Esophagus squamous epithelium (tissue), 5 donors: ENCODE data around the gene CTNND2. TPM values are rescaled to one million over a fixed set of nuclear protein-coding genes. Genes with fewer than 3 reads are reported as not detected.

Experiments
- DNase-seq: peaks from one replicate; lab custom pipeline; 2025; lab: John Stamatoyannopoulos, UW
- H3K27ac ChIP-seq, 4 donors: fragments of 200-600 bp; sonication (generic); one replicate each; pipeline ENCODE4 v1.5.1; 2016 to 2019; ENCODE audit warnings: mild to moderate bottlenecking in 1 of 4
- H3K27me3 ChIP-seq, 4 donors: fragments of 200-600 bp; sonication (generic); 1 replicate in 3 of 4; 2 replicates in 1 of 4; pipeline versions ENCODE4 v1.5.1 to v1.6.0; 2017 to 2021; ENCODE audit warnings: antibody characterized with exemption in 1 of 4
- H3K36me3 ChIP-seq, 3 donors: fragments of 200-600 bp; sonication (generic); one replicate each; pipeline ENCODE4 v1.5.1; 2016 to 2019
- H3K4me1 ChIP-seq, 3 donors: fragments of 200-600 bp; sonication (generic); one replicate each; pipeline ENCODE4 v1.5.1; 2017 to 2019
- H3K4me3 ChIP-seq, 4 donors: fragments of 200-600 bp; sonication (generic); 1 replicate in 3 of 4; 2 replicates in 1 of 4; pipeline ENCODE4 v1.5.1; 2016 to 2019; ENCODE audit warnings: mild to moderate bottlenecking in 2 of 4, moderate library complexity in 1 of 4
- H3K9me3 ChIP-seq, 3 donors: fragments of 200-600 bp; sonication (generic); one replicate each; pipeline ENCODE4 v1.5.1; 2016 to 2019
- POLR2A ChIP-seq, 4 donors: fragments of 450-650 bp; IDR thresholded peaks; one replicate each; pipeline ENCODE4 v1.6.1; 2017; ENCODE audit warnings: antibody characterized with exemption in 4 of 4, mild to moderate bottlenecking in 4 of 4, moderate library complexity in 3 of 4
- WGBS, 2 donors: methylation state at CpG; one replicate each; pipeline ENCODE4 v1.1.5; 2018; 5-methylcytosine and 5-hydroxymethylcytosine counted together
- intact Hi-C: fragments of 100-400 bp; cut with DNase I; formaldehyde crosslinking; loops from one replicate; pipeline ENCODE4 v1.15.0; 2022
- total RNA-seq, 4 donors: library from RNA; depleted of rRNA; stranded (reverse); fragments of >200 nt; gene quantifications; one replicate each; pipeline ENCODE4 v1.1.0, GENCODE V29; 2016
- TF ChIP-seq, protein P1 (sequence below), 6 experiments: fragments of 450-650 bp in 4 of 6; fragments of 200-600 bp in 2 of 6; sonication (generic) in 2 of 6; IDR thresholded peaks; one replicate each; pipeline ENCODE4 v1.5.1; 2016 to 2019; ENCODE audit warnings: antibody characterized with exemption in 6 of 6, mild to moderate bottlenecking in 4 of 6, moderate library complexity in 4 of 6
- donor health status: DM: yes; HTN: yes; CAD: no.

Gene CTNND2
- total RNA-seq, 4 donors from 2014 or later: 0.38 to 0.50 TPM; not detected in 2

GRCh38 chr5:11152368-11152767, 751.9 kb downstream of the CTNND2 start:
- 80 to 84% methylated on average over 5 to 8 of the region's 8 CpGs for WGBS, 2 donors
- no peaks in the 10 kb centered on the region for H3K9me3 ChIP-seq
- TF ChIP-seq, protein P1, sequence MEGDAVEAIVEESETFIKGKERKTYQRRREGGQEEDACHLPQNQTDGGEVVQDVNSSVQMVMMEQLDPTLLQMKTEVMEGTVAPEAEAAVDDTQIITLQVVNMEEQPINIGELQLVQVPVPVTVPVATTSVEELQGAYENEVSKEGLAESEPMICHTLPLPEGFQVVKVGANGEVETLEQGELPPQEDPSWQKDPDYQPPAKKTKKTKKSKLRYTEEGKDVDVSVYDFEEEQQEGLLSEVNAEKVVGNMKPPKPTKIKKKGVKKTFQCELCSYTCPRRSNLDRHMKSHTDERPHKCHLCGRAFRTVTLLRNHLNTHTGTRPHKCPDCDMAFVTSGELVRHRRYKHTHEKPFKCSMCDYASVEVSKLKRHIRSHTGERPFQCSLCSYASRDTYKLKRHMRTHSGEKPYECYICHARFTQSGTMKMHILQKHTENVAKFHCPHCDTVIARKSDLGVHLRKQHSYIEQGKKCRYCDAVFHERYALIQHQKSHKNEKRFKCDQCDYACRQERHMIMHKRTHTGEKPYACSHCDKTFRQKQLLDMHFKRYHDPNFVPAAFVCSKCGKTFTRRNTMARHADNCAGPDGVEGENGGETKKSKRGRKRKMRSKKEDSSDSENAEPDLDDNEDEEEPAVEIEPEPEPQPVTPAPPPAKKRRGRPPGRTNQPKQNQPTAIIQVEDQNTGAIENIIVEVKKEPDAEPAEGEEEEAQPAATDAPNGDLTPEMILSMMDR (IDR thresholded peaks at IDR 0.05): no peak
- no peak for TF ChIP-seq POLR2A (IDR thresholded peaks at IDR 0.05)
- DNase-seq: no peak
- no peak overlapping the region for H3K4me3 ChIP-seq
- H3K4me1 ChIP-seq: no peaks in the 10 kb centered on the region
- H3K27ac ChIP-seq: no peak overlapping the region
- peaks cover 0 to 4% (median 0%) of the 10 kb centered on the region in 4 donors for H3K27me3 ChIP-seq
- no peaks in the 10 kb centered on the region for H3K36me3 ChIP-seq
- intact Hi-C loops: no loop called here

- 59 to 64% methylated on average over 5 of the region's 5 CpGs for WGBS, 2 donors
- TF ChIP-seq, protein P1 (IDR thresholded peaks at IDR 0.05): no peak
- TF ChIP-seq POLR2A (IDR thresholded peaks at IDR 0.05): no peak
Observed at GRCh38 chr5:11150976-11151375, 753.3 kb downstream of the CTNND2 start.

GRCh38 chr5:11148810-11149539, 755.3 kb downstream of the CTNND2 start:
- no peak for TF ChIP-seq POLR2A (IDR thresholded peaks at IDR 0.05)
- TF ChIP-seq, protein P1 (IDR thresholded peaks at IDR 0.05): no peak
- Histone ChIP-seq H3K9me3 (no peaks in the 10 kb centered on the region), H3K27me3 (no peaks in the 10 kb centered on the region), H3K4me3 (no peak overlapping the region), H3K27ac (no peak overlapping the region), H3K36me3 (no peaks in the 10 kb centered on the region), H3K4me1 (no peaks in the 10 kb centered on the region)
- no peak for DNase-seq
- intact Hi-C loops: no loop called here
- 63 to 70% methylated on average over 10 to 13 of the region's 14 CpGs for WGBS, 2 donors

More at GRCh38 chr5:11150976-11151375, 753.3 kb downstream of the CTNND2 start:
- no peaks in the 10 kb centered on the region for H3K36me3 ChIP-seq
- H3K27me3 ChIP-seq: no peaks in the 10 kb centered on the region
- no peaks in the 10 kb centered on the region for H3K9me3 ChIP-seq
- DNase-seq: no peak
- H3K4me1 ChIP-seq: no peaks in the 10 kb centered on the region
- intact Hi-C loops: no loop called here
- H3K27ac ChIP-seq: no peak overlapping the region
- no peak overlapping the region for H3K4me3 ChIP-seq

GRCh38 chr5:11146171-11146570, 758.1 kb downstream of the CTNND2 start:
- intact Hi-C loops: no loop called here
- no peaks in the 10 kb centered on the region for H3K9me3 ChIP-seq
- H3K36me3 ChIP-seq: no peaks in the 10 kb centered on the region
- no peak for TF ChIP-seq POLR2A (IDR thresholded peaks at IDR 0.05)
- TF ChIP-seq, protein P1 (IDR thresholded peaks at IDR 0.05): no peak
- DNase-seq: no peak
- no peaks in the 10 kb centered on the region for H3K4me1 ChIP-seq
- H3K27me3 ChIP-seq: no peaks in the 10 kb centered on the region
- no peak overlapping the region for H3K27ac ChIP-seq
- no peak overlapping the region for H3K4me3 ChIP-seq
- WGBS, 2 donors: 68 to 74% methylated on average over 4 of the region's 4 CpGs

GRCh38 chr5:11143456-11144267, 760.6 kb downstream of the CTNND2 start:
- no peak for TF ChIP-seq POLR2A (IDR thresholded peaks at IDR 0.05)
- TF ChIP-seq, protein P1 (IDR thresholded peaks at IDR 0.05): no peak
- H3K27me3 ChIP-seq: no peaks in the 10 kb centered on the region
- no peaks in the 10 kb centered on the region for H3K36me3 ChIP-seq
- WGBS, 2 donors: 54 to 60% methylated on average over 2 of the region's 3 CpGs
- H3K4me1 ChIP-seq: no peaks in the 10 kb centered on the region
- H3K27ac ChIP-seq: no peak overlapping the region
- DNase-seq: no peak
- no peaks in the 10 kb centered on the region for H3K9me3 ChIP-seq
- H3K4me3 ChIP-seq: no peak overlapping the region
- intact Hi-C loops: no loop called here
